ENCODE results near the gene SAMD3.

Gene SAMD3

GRCh38 chr6:130259140-130259539 lies 36.4 kb upstream of the SAMD3 start:
- no peak for DNase-seq (ENCODE audit: low read depth)
- TF ChIP-seq CTCF (IDR thresholded peaks at IDR 0.05; ENCODE audit: control insufficient read depth, insufficient read depth, low read depth, low read length, missing control alignments): no peak
- H3K4me3 ChIP-seq (ENCODE audit: control insufficient read depth, low read depth, low read length): no peak overlapping the region

- no peak overlapping the region for H3K4me3 ChIP-seq (ENCODE audit: control insufficient read depth, low read depth, low read length)
- TF ChIP-seq CTCF (IDR thresholded peaks at IDR 0.05; ENCODE audit: control insufficient read depth, insufficient read depth, low read depth, low read length, missing control alignments): no peak
- no peak for DNase-seq (ENCODE audit: low read depth)
Measured at GRCh38 chr6:130252527-130253237, 29.9 kb upstream of the SAMD3 start.

GRCh38 chr6:130245267-130245666 lies 22.5 kb upstream of the SAMD3 start:
- H3K4me3 ChIP-seq (ENCODE audit: control insufficient read depth, low read depth, low read length): no peak overlapping the region
- no peak for TF ChIP-seq CTCF (IDR thresholded peaks at IDR 0.05; ENCODE audit: control insufficient read depth, insufficient read depth, low read depth, low read length, missing control alignments)
- no peak for DNase-seq (ENCODE audit: low read depth)

GRCh38 chr6:130244728-130245127 lies 22.0 kb upstream of the SAMD3 start:
- DNase-seq (ENCODE audit: low read depth): no peak
- no peak for TF ChIP-seq CTCF (IDR thresholded peaks at IDR 0.05; ENCODE audit: control insufficient read depth, insufficient read depth, low read depth, low read length, missing control alignments)
- H3K4me3 ChIP-seq (ENCODE audit: control insufficient read depth, low read depth, low read length): no peak overlapping the region

GRCh38 chr6:130240232-130240631 lies 17.5 kb upstream of the SAMD3 start:
- no peak for TF ChIP-seq CTCF (IDR thresholded peaks at IDR 0.05; ENCODE audit: control insufficient read depth, insufficient read depth, low read depth, low read length, missing control alignments)
- peak; percentile 77 for DNase-seq (ENCODE audit: low read depth)
- no peak overlapping the region for H3K4me3 ChIP-seq (ENCODE audit: control insufficient read depth, low read depth, low read length)

- no peak overlapping the region for H3K4me3 ChIP-seq (ENCODE audit: control insufficient read depth, low read depth, low read length)
- DNase-seq (ENCODE audit: low read depth): no peak
- no peak for TF ChIP-seq CTCF (IDR thresholded peaks at IDR 0.05; ENCODE audit: control insufficient read depth, insufficient read depth, low read depth, low read length, missing control alignments)
Measured at GRCh38 chr6:130239755-130240154, 17.0 kb upstream of the SAMD3 start.
